EH (cell line): ENCODE measurements around the gene TRPM7.
"Not testable (repeated sequence)": the region's sequence is repeated elsewhere in the genome, so short reads cannot be mapped to it uniquely, and the experiment has no call there.

Experiments used
- DNase-seq: peaks from one replicate; pipeline ENCODE4 v3.0.0-alpha.2; 2015; ENCODE audit warnings: low read depth

Gene TRPM7

DNA sequence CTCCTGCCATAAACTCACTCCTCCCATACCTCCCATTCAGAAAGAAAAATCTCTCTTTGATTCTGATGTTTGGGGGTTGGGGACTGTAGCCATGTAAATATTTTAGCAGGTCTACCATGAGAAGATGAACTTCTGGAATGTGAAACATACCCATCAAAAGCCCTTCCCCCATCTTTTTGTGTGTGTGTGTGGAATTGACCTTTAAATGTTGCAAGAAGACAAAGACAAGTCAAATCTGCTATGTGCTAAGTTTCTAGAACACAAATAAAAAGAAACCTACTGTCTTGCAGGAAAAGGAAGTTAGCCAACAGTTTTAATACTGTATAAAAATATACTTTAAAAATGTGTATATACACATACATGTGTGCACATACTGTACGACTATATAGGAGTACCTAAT, 110.4 kb downstream of the TRPM7 start:
- peak; percentile 28 for DNase-seq

DNA sequence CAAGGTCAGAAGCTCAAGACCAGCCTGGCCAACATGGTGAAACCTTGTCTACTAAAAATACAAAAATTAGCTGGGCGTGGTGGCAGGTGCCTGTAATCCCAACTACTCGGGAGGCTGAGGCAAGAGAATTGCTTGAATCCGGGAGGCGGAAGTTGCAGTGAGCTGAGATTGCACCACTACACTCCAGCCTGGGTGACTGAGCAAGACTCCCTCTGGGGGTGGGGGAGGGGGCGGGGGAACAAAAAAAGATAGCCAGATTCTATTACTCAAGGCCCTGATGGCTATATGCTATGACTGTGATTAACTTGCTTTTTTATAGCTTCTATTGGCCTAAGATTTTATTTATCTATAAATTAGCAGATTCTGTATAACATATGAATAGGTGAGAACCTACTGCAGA, 112.8 kb downstream of the TRPM7 start:
- DNase-seq, result not testable (repeated sequence)

- DNase-seq, result no peak
Observed at GRCh38 chr15:50563756-50564155, 122.8 kb downstream of the TRPM7 start.

- peak; percentile 40 for DNase-seq
Observed at GRCh38 chr15:50562735-50563640, 123.6 kb downstream of the TRPM7 start.

- no peak for DNase-seq
Observed at GRCh38 chr15:50558012-50558411, 128.6 kb downstream of the TRPM7 start.

DNA sequence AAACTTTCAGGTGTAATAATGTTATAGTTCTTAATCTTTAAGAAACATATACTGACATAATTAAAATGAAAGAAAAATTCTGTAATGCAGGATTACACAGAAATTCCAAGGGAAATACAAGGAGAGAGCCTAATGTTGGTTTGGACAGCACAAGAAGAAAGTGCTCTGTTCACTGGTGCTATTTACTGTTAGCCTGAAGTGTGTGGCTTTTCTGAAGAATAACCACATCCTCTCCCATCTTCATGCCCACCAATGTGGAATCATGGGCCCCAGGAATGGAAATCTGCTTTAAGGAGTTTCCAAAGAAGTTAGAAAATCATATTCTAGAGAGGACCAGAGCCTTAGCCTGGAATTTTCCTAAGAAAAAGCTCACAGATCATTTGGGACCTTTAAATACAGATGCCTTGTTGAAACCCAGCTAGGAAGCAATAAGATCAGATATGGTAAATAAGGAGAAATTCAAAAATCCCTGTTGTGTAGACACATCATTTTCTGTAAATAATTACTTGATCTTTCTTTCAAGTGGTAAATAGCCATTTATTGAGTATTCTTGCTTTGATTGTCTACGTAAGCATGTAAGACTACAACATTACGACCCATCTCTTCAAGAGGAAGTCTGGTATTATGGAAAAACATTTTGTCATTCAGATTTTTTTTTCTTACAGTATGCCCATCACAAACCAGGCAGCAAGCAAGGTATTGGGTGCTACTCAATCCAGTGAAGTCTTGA, 129.8 kb downstream of the TRPM7 start:
- DNase-seq, result no peak

DNA sequence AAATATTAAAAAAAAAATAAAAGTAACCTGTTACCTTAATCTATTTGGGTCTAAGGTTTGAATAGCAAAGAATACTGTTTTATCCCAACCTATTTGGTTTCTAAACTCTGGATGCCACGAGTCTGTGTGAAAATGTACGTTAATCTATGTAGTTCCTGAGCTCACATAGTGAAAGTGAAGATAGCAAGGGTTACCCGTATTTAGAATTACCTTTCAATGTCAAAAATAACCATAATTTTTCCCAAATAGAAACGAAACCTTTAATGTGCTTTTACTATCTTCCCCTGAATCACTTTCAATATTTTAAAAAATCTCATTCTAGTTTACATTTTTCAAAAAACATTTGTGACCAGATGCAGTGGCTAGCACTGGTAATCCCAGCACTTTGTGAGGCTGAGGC, 134.4 kb downstream of the TRPM7 start:
- DNase-seq, result no peak

DNA sequence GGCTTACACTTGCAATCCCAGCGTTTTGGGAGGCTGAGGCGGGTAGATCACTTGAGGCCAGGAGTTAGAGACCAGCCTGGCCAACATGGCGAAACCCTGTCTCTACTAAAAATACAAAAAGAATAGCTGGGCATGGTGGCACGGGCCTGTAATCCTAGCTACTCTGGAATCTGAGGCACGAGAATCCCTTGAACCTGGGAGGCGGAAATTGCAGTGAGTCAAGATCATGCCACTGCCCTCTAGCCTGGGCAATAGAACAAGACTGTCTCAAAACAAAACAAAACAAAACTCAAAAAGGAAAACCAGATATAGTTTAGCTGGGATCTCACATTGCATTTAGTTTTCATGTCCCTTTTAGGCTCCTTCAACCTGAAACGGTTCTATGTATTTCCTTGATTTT, 137.3 kb downstream of the TRPM7 start:
- no peak for DNase-seq

- no peak for DNase-seq
Observed at GRCh38 chr15:50546566-50546965, 140.0 kb downstream of the TRPM7 start, which contains the start of gene USP50. TSS of gene USP50 (minus strand) at chr15:50546666. CDS start at chr15:50546525, 141 bp downstream.

GRCh38 chr15:50544368-50544767, 142.2 kb downstream of the TRPM7 start:
- DNase-seq, result no peak

DNA sequence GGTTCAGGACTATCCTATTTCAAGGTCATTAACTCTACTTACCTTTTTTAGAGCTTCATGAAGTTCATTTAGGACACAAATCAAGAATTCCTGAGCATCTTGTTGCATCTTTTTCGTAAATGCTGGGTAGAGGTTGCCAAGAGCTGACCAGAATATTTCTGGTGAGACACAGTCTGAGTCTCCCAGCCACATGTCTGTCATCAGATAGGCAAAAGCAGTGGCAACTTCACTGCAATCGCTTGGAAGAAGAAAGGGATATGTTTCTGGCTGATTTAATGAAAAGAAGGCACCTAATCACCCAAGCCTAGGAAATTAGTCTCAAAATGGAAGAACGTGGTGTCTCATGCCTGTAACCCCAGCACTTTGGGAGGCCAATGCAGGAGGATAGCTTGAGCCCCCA, 143.0 kb downstream of the TRPM7 start:
- DNase-seq, result no peak

GRCh38 chr15:50542887-50543210, 143.7 kb downstream of the TRPM7 start:
- peak; percentile 34 for DNase-seq

DNA sequence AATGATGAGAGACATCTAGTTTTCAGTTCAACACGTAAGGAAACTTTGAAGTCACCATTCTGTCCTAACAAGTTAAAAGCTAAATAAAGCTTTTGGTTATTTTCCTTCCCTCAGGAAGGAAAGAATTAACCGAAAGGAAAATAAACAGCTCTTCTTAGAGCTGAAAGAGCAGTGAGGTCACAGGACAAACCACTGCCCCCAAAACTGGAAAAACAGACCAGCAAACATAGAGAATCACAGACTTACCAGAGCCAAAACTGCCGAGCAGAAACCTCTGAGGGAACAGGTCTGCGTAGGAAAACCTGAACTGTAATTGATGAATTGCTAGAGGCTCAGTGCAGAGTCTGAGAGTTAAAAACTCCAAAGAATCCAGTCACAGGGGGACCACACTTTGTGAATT, 154.8 kb downstream of the TRPM7 start:
- DNase-seq, result peak; percentile 31

DNA sequence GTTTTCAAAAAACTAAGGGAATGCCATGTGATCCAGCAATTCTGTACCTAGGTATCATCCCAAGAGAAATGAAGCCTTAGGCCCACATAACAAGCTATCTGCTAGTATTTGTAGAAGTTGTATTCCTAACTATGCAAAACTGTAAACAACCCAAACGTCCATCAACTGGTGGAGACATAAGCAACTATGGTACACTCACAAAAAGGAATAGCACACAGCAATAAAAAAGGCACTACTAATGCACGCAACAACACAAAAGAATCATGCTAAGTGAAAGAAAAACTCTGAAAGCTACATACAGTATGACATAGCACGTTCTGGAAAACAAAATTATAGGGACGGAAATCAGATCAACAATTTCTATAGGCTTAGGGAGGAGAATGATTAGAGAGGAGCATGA, 155.4 kb downstream of the TRPM7 start:
- DNase-seq, result no peak

GRCh38 chr15:50523851-50524251, 162.7 kb downstream of the TRPM7 start:
- DNase-seq, result no peak

DNA sequence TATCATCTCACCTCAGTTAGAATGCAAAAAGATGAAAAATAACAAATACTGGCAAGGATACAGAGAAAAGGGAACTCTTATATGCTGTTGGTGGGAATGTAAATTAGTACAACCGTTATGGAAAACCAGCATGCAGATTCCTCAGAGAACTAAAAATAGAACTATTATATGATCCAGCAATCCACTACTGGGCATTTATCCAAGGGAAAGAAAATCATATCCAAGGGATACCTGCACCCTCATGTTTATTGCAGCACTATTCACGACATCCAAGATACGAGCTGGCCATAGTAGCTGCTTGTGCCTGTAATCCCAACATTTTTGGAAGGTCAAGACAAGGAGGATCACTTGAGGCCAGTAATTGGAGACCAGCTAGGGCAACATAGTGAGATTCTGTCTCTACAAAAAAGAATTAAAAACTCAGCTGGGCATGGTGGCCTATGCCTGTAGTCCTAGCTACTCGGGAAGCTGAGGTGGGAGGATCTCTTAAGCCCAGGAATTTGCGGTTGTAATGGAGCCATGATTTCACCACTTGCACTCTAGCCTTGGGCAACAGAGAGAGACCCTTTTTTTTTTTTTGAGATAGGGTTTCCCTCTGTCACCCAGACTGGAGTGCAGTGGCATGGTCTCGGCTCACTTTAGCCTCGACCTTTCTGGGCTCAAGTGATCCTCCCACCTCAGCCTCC, 166.7 kb downstream of the TRPM7 start:
- peak; percentile 25 for DNase-seq

DNA sequence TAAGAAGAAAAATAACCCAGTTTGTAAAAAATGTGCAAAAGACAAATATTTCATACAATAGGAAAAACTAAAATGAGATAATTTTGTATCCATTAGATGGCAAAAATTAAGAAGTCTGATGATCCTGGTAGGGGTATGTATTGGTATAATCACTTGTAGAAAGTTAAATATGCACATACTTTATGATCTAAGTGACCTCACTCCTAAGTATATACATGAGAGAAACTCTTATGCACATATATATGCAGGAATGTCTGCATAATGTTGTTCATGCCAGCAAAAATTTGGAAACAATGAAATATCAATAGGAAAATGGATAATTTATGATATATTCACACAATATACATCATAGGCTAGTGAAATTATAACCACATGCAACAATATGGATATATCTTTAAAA, 173.6 kb downstream of the TRPM7 start:
- no peak for DNase-seq
